ENCODE measurements around the gene ALG11. TPM values are rescaled to one million over a fixed set of nuclear protein-coding genes. Genes with fewer than 3 reads are reported as not detected.
"Not testable (repeated sequence)": the region's sequence is repeated elsewhere in the genome, so short reads cannot be mapped to it uniquely, and the experiment has no call there.

ALG11 gene
- polyA plus RNA-seq, 1 donor from 2014 or later, result 29.2 TPM

DNA sequence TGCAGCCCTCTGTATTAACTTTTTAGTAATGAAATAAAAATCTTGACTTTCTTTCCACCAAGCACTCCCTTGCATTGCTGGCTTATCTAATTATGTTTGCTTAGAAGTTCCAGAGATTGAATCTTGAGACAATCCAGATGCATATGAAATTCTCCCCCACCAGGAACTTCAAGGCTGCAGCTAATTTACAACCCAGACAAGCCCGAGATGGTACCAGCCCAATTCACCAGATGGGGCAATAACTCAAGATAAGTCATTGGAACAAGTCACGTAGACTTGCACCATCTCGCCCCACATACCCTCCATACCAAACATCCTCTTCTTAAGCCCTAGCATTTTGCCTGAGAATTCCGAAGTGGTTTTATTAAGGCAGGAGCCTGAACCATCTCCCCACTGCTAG is 41.3 kb downstream of the ALG11 start:
- H3K4me2 ChIP-seq (ENCODE audit: low read length), result no peak overlapping the region
- H3K27ac ChIP-seq (ENCODE audit: low read length), result no peak overlapping the region
- no peaks in the 10 kb centered on the region for H3K79me2 ChIP-seq (replicated peaks; ENCODE audit: insufficient read depth, low read length)
- H3K36me3 ChIP-seq (ENCODE audit: insufficient read depth, low read length), result no peaks in the 10 kb centered on the region
- H3K9ac ChIP-seq (ENCODE audit: low read length), result no peak overlapping the region
- no peaks in the 10 kb centered on the region for H3K9me3 ChIP-seq (ENCODE audit: low read length)
- TF ChIP-seq EZH2 (IDR thresholded peaks at IDR 0.05; ENCODE audit: borderline replicate concordance, insufficient read depth, low read length, poor library complexity, severe bottlenecking) (no peak), EP300 (conservative IDR thresholded peaks at IDR 0.05; ENCODE audit: poor library complexity, severe bottlenecking) (no peak), SMC3 (conservative IDR thresholded peaks at IDR 0.05; ENCODE audit: poor library complexity) (no peak), MXI1 (conservative IDR thresholded peaks at IDR 0.05; ENCODE audit: poor library complexity, severe bottlenecking) (no peak), TAF1 (IDR thresholded peaks at IDR 0.05; ENCODE audit: low read depth) (no peak), POLR2AphosphoS5 (IDR thresholded peaks at IDR 0.05) (no peak), RAD21 (conservative IDR thresholded peaks at IDR 0.05) (no peak)
- TF ChIP-seq, protein P1, sequence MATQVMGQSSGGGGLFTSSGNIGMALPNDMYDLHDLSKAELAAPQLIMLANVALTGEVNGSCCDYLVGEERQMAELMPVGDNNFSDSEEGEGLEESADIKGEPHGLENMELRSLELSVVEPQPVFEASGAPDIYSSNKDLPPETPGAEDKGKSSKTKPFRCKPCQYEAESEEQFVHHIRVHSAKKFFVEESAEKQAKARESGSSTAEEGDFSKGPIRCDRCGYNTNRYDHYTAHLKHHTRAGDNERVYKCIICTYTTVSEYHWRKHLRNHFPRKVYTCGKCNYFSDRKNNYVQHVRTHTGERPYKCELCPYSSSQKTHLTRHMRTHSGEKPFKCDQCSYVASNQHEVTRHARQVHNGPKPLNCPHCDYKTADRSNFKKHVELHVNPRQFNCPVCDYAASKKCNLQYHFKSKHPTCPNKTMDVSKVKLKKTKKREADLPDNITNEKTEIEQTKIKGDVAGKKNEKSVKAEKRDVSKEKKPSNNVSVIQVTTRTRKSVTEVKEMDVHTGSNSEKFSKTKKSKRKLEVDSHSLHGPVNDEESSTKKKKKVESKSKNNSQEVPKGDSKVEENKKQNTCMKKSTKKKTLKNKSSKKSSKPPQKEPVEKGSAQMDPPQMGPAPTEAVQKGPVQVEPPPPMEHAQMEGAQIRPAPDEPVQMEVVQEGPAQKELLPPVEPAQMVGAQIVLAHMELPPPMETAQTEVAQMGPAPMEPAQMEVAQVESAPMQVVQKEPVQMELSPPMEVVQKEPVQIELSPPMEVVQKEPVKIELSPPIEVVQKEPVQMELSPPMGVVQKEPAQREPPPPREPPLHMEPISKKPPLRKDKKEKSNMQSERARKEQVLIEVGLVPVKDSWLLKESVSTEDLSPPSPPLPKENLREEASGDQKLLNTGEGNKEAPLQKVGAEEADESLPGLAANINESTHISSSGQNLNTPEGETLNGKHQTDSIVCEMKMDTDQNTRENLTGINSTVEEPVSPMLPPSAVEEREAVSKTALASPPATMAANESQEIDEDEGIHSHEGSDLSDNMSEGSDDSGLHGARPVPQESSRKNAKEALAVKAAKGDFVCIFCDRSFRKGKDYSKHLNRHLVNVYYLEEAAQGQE (IDR thresholded peaks at IDR 0.05; ENCODE audit: borderline replicate concordance), result no peak
- TF ChIP-seq, protein P2, sequence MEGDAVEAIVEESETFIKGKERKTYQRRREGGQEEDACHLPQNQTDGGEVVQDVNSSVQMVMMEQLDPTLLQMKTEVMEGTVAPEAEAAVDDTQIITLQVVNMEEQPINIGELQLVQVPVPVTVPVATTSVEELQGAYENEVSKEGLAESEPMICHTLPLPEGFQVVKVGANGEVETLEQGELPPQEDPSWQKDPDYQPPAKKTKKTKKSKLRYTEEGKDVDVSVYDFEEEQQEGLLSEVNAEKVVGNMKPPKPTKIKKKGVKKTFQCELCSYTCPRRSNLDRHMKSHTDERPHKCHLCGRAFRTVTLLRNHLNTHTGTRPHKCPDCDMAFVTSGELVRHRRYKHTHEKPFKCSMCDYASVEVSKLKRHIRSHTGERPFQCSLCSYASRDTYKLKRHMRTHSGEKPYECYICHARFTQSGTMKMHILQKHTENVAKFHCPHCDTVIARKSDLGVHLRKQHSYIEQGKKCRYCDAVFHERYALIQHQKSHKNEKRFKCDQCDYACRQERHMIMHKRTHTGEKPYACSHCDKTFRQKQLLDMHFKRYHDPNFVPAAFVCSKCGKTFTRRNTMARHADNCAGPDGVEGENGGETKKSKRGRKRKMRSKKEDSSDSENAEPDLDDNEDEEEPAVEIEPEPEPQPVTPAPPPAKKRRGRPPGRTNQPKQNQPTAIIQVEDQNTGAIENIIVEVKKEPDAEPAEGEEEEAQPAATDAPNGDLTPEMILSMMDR (IDR thresholded peaks at IDR 0.05; ENCODE audit: poor library complexity, severe bottlenecking), result no peak
- H3K4me3 ChIP-seq (ENCODE audit: low read length), result no peak overlapping the region
- H4K20me1 ChIP-seq (ENCODE audit: insufficient read depth), result no peaks in the 10 kb centered on the region
- no peak overlapping the region for H2AFZ ChIP-seq (ENCODE audit: low read depth, low read length)
- no peaks in the 10 kb centered on the region for H3F3A ChIP-seq (ENCODE audit: insufficient read depth, low read length, poor library complexity, severe bottlenecking)
- H3K9me2 ChIP-seq (ENCODE audit: insufficient read depth, low read length), result no peaks in the 10 kb centered on the region
- H3K27me3 ChIP-seq (ENCODE audit: insufficient read depth, low read depth, low read length), result no peaks in the 10 kb centered on the region

DNA sequence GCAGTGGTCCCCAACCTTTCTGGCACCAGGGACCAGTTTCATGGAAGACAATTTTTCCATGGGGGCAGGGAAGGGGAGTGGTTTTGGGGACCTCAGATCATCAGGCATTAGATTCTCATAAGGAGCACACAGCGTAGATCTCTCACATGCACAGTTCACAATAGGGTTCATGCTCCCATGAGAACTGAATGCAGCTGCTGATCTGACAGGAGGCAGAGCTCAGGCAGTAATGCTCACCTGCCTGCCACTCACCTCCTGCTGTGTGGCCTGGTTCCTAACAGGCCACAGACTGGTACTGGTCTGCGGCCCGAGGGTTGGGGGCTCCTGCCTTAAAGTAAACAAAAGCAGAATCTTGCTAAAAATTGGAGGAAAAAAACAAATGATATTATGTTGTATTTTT is 48.9 kb downstream of the ALG11 start:
- H3K4me3 ChIP-seq (ENCODE audit: low read length); H3K27me3 ChIP-seq (ENCODE audit: insufficient read depth, low read depth, low read length); H3F3A ChIP-seq (ENCODE audit: insufficient read depth, low read length, poor library complexity, severe bottlenecking); H3K36me3 ChIP-seq (ENCODE audit: insufficient read depth, low read length); H3K27ac ChIP-seq (ENCODE audit: low read length); H3K4me2 ChIP-seq (ENCODE audit: low read length); H2AFZ ChIP-seq (ENCODE audit: low read depth, low read length); H4K20me1 ChIP-seq (ENCODE audit: insufficient read depth); H3K9ac ChIP-seq (ENCODE audit: low read length); H3K9me2 ChIP-seq (ENCODE audit: insufficient read depth, low read length); H3K79me2 ChIP-seq (replicated peaks; ENCODE audit: insufficient read depth, low read length); H3K9me3 ChIP-seq (ENCODE audit: low read length): not testable (repeated sequence)

DNA sequence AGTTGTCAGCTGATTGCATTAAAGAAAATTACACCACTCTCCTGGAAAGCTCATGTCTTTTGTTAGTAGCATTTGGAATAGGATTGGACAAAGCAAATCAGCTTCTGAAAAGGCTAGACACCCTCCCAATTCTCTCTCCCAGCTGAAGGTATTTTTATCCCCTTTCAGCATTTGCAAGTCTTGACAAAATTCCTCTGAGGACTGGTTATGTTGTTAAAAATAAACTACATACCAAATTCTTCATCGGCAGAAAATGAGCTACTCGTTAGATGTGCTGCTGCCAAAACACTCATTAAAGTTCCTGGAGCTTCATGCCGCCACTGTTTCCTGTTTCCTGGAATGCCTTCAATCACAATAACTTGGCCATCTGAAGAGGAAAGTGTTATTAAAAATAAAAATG is 49.4 kb downstream of the ALG11 start:
- Histone ChIP-seq H3K79me2 (replicated peaks; ENCODE audit: insufficient read depth, low read length) (no peaks in the 10 kb centered on the region), H2AFZ (ENCODE audit: low read depth, low read length) (no peak overlapping the region), H4K20me1 (ENCODE audit: insufficient read depth) (no peaks in the 10 kb centered on the region), H3K9ac (ENCODE audit: low read length) (no peak overlapping the region), H3K27ac (ENCODE audit: low read length) (no peak overlapping the region), H3F3A (ENCODE audit: insufficient read depth, low read length, poor library complexity, severe bottlenecking) (no peaks in the 10 kb centered on the region), H3K27me3 (ENCODE audit: insufficient read depth, low read depth, low read length) (no peaks in the 10 kb centered on the region), H3K36me3 (ENCODE audit: insufficient read depth, low read length) (no peaks in the 10 kb centered on the region), H3K4me3 (ENCODE audit: low read length) (no peak overlapping the region), H3K9me2 (ENCODE audit: insufficient read depth, low read length) (no peaks in the 10 kb centered on the region), H3K4me2 (ENCODE audit: low read length) (no peak overlapping the region), H3K9me3 (ENCODE audit: low read length) (peaks cover 5% of the 10 kb centered on the region)
- TF ChIP-seq RAD21 (conservative IDR thresholded peaks at IDR 0.05) (no peak), MXI1 (conservative IDR thresholded peaks at IDR 0.05; ENCODE audit: poor library complexity, severe bottlenecking) (no peak), EP300 (conservative IDR thresholded peaks at IDR 0.05; ENCODE audit: poor library complexity, severe bottlenecking) (no peak), TAF1 (IDR thresholded peaks at IDR 0.05; ENCODE audit: low read depth) (no peak), SMC3 (conservative IDR thresholded peaks at IDR 0.05; ENCODE audit: poor library complexity) (no peak), POLR2AphosphoS5 (IDR thresholded peaks at IDR 0.05) (no peak), EZH2 (IDR thresholded peaks at IDR 0.05; ENCODE audit: borderline replicate concordance, insufficient read depth, low read length, poor library complexity, severe bottlenecking) (no peak)
- TF ChIP-seq, protein P2 (IDR thresholded peaks at IDR 0.05; ENCODE audit: poor library complexity, severe bottlenecking), result no peak
- TF ChIP-seq, protein P1 (IDR thresholded peaks at IDR 0.05; ENCODE audit: borderline replicate concordance), result no peak
